Astrocyte (in vitro differentiated cells and primary cell): ENCODE results near the gene ADAM11. TPM values are rescaled to one million over a fixed set of nuclear protein-coding genes. Genes with fewer than 3 reads are reported as not detected.

Source experiments
- DNase-seq: peaks from one replicate; pipeline ENCODE4 v3.0.0-alpha.2; 2010; ENCODE audit warnings: low read depth
- FAIRE-seq: peaks from 2 replicates; lab custom pipeline; 2011; peaks lifted over from hg19 to GRCh38; lab: Jason Lieb, UNC
- H2AFZ ChIP-seq: 2 replicates; pipeline ENCODE4 v1.6.0; 2012; ENCODE audit warnings: low read depth, low read length, inconsistent platforms
- H3K27ac ChIP-seq: 2 replicates; pipeline ENCODE4 v1.5.1; 2011; ENCODE audit warnings: low read depth, low read length, inconsistent platforms
- H3K27me3 ChIP-seq: 2 replicates; pipeline ENCODE4 v1.6.0; 2011; ENCODE audit warnings: low read length, inconsistent platforms; ENCODE audit not compliant: insufficient read depth
- H3K36me3 ChIP-seq: 2 replicates; pipeline ENCODE4 v1.5.1; 2011; ENCODE audit warnings: low read length, inconsistent platforms; ENCODE audit not compliant: insufficient read depth
- H3K4me1 ChIP-seq: 2 replicates; pipeline ENCODE4 v1.5.1; 2011; ENCODE audit warnings: low read length, inconsistent platforms; ENCODE audit not compliant: insufficient read depth
- H3K4me2 ChIP-seq: 2 replicates; pipeline ENCODE4 v1.6.0; 2012; ENCODE audit warnings: low read length, inconsistent platforms
- H3K4me3 ChIP-seq: 2 replicates; pipeline ENCODE4 v1.5.1; 2011; ENCODE audit warnings: low read depth, mild to moderate bottlenecking, low read length, inconsistent platforms; ENCODE audit not compliant: insufficient read depth
- H3K79me2 ChIP-seq: 2 replicates; pipeline ENCODE4 v1.6.0; 2012; ENCODE audit warnings: mild to moderate bottlenecking, low read length, inconsistent platforms; ENCODE audit not compliant: insufficient read depth
- H3K9ac ChIP-seq: 2 replicates; pipeline ENCODE4 v1.6.0; 2012; ENCODE audit warnings: mild to moderate bottlenecking, low read length, inconsistent platforms
- H3K9me3 ChIP-seq: 2 replicates; pipeline ENCODE4 v1.5.1; 2012; ENCODE audit warnings: low read depth, mild to moderate bottlenecking, low read length, inconsistent platforms; ENCODE audit not compliant: insufficient read depth
- H4K20me1 ChIP-seq: 2 replicates; pipeline ENCODE4 v1.6.0; 2012; ENCODE audit warnings: low read length, inconsistent platforms; ENCODE audit not compliant: insufficient read depth
- H3K27ac Mint-ChIP-seq: one replicate; pipeline ENCODE4 v1.8.0; 2021; ENCODE audit warnings: mild to moderate bottlenecking, mixed read lengths; ENCODE audit not compliant: unreplicated experiment
- H3K27me3 Mint-ChIP-seq: one replicate; pipeline ENCODE4 v1.8.0; 2021; ENCODE audit warnings: low read depth, mixed read lengths; ENCODE audit not compliant: unreplicated experiment
- H3K36me3 Mint-ChIP-seq: one replicate; pipeline ENCODE4 v1.8.0; 2021; ENCODE audit warnings: low read depth, mixed read lengths; ENCODE audit not compliant: unreplicated experiment
- H3K4me1 Mint-ChIP-seq: one replicate; pipeline ENCODE4 v1.8.0; 2021; ENCODE audit warnings: low read depth, mixed read lengths; ENCODE audit not compliant: unreplicated experiment
- H3K4me3 Mint-ChIP-seq: one replicate; pipeline ENCODE4 v1.8.0; 2021; ENCODE audit warnings: mild to moderate bottlenecking, moderate library complexity, mixed read lengths; ENCODE audit not compliant: unreplicated experiment
- H3K9me3 Mint-ChIP-seq: one replicate; pipeline ENCODE4 v1.8.0; 2021; ENCODE audit warnings: mild to moderate bottlenecking, mixed read lengths; ENCODE audit not compliant: unreplicated experiment
- EZH2 ChIP-seq: IDR thresholded peaks from 2 replicates; pipeline ENCODE4 v1.6.1; 2012; ENCODE audit warnings: mild to moderate bottlenecking, low read length, inconsistent platforms; ENCODE audit not compliant: insufficient read depth
- total RNA-seq: library from RNA; stranded (reverse); gene quantifications from 2 replicates; pipeline ENCODE4 v1.2.1, GENCODE V29; 2021
- TF ChIP-seq, protein P1 (sequence below): IDR thresholded peaks from 2 replicates; pipeline ENCODE4 v1.5.1; 2011; ENCODE audit warnings: low read depth, mild to moderate bottlenecking, inconsistent platforms, low read length, moderate library complexity; ENCODE audit not compliant: insufficient read depth

The ADAM11 gene
- total RNA-seq, 1 donor from 2014 or later = 0.43 TPM

DNA sequence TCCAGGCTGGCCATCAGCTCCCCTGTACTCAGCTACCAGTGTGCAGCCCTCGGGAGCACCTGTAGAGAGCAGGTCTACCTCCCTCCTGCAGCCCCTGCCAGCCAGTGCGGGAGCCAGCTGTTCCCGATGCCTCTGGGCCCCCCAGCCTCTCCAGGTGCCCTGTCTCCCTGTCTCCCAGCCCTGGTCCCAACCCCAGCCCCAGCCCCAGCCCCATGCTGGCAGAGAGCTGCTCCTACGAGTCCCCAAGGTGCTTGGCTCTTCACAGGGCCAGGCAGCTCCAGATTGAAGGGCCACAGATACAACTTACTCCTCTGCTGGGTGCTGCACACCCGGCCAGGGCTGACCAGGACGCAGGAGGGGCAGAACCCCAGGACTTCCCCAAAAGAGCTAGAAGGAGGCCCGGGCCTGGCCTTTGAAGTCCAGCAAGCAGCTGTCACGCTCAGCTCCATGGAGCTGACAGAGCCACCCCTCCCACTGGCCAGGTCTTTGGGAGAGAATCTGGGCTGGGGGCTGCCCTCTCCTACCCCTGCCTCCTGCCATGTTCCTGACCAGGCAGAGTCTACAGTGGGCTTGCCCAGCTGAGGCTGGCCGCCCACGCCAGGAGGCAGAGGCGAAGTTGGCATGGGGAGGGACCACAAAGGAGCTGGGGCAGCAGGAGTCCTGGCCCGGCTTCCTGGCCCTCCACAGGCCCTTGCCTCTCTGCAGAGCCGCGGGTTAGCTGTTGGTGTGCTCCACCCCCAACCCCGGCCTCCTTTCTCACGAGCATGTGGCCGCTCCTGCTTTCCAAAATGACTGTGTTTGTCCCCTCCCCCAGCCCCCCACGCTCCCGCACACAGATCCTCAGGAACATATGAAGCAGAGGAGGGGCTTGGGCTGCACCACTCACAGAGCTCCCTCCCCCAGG lies 9.5 kb upstream of the ADAM11 start:
- Histone ChIP-seq H3K27me3 (no peaks in the 10 kb centered on the region), H3K4me3 (no peak overlapping the region), H3K36me3 (no peaks in the 10 kb centered on the region), H3K4me1 (no peaks in the 10 kb centered on the region), H2AFZ (no peak overlapping the region), H3K4me2 (no peak overlapping the region), H3K79me2 (no peaks in the 10 kb centered on the region), H3K9me3 (no peaks in the 10 kb centered on the region), H3K27ac (no peak overlapping the region), H4K20me1 (no peaks in the 10 kb centered on the region), H3K9ac (no peak overlapping the region)
- DNase-seq = no peak
- TF ChIP-seq, protein P1, sequence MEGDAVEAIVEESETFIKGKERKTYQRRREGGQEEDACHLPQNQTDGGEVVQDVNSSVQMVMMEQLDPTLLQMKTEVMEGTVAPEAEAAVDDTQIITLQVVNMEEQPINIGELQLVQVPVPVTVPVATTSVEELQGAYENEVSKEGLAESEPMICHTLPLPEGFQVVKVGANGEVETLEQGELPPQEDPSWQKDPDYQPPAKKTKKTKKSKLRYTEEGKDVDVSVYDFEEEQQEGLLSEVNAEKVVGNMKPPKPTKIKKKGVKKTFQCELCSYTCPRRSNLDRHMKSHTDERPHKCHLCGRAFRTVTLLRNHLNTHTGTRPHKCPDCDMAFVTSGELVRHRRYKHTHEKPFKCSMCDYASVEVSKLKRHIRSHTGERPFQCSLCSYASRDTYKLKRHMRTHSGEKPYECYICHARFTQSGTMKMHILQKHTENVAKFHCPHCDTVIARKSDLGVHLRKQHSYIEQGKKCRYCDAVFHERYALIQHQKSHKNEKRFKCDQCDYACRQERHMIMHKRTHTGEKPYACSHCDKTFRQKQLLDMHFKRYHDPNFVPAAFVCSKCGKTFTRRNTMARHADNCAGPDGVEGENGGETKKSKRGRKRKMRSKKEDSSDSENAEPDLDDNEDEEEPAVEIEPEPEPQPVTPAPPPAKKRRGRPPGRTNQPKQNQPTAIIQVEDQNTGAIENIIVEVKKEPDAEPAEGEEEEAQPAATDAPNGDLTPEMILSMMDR = no peak
- no peak for TF ChIP-seq EZH2
- H3K27me3 Mint-ChIP-seq = peaks cover 13% of the 10 kb centered on the region
- H3K9me3 Mint-ChIP-seq = no peaks in the 10 kb centered on the region
- no peak overlapping the region for H3K27ac Mint-ChIP-seq
- peaks cover 19% of the 10 kb centered on the region for H3K36me3 Mint-ChIP-seq
- H3K4me1 Mint-ChIP-seq = no peaks in the 10 kb centered on the region
- FAIRE-seq = no peak
- H3K4me3 Mint-ChIP-seq = no peak overlapping the region

DNA sequence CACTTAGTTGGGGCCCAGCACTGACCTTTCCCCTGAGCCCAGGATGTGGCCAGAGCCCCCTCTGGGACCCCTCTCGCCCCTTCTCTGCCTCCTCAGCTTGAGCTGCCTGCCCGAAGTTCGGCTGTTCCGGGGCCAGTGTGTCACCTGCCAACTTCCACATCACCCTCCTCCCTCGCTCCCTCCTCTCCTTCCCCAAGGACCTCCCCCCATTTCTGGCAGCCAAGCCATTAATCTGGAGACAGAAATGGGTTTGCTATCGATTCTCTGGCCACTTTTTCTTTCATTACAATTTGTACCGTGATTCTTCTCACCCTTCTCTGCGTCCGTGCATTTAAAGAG lies 8.8 kb upstream of the ADAM11 start:
- no peak for TF ChIP-seq EZH2
- TF ChIP-seq, protein P1 = no peak
- H3K4me3 ChIP-seq = no peak overlapping the region
- no peaks in the 10 kb centered on the region for H3K4me1 ChIP-seq
- H3K36me3 ChIP-seq = no peaks in the 10 kb centered on the region
- peaks cover 19% of the 10 kb centered on the region for H3K36me3 Mint-ChIP-seq
- no peak for DNase-seq
- no peak overlapping the region for H3K27ac Mint-ChIP-seq
- H3K4me2 ChIP-seq = no peak overlapping the region
- H3K9me3 Mint-ChIP-seq = no peaks in the 10 kb centered on the region
- H3K9me3 ChIP-seq = no peaks in the 10 kb centered on the region
- no peaks in the 10 kb centered on the region for H3K4me1 Mint-ChIP-seq
- H3K9ac ChIP-seq = no peak overlapping the region
- peaks cover 13% of the 10 kb centered on the region for H3K27me3 Mint-ChIP-seq
- H3K79me2 ChIP-seq = no peaks in the 10 kb centered on the region
- no peaks in the 10 kb centered on the region for H3K27me3 ChIP-seq
- no peak for FAIRE-seq
- no peak overlapping the region for H3K4me3 Mint-ChIP-seq
- H3K27ac ChIP-seq = no peak overlapping the region
- no peak overlapping the region for H2AFZ ChIP-seq
- H4K20me1 ChIP-seq = no peaks in the 10 kb centered on the region

DNA sequence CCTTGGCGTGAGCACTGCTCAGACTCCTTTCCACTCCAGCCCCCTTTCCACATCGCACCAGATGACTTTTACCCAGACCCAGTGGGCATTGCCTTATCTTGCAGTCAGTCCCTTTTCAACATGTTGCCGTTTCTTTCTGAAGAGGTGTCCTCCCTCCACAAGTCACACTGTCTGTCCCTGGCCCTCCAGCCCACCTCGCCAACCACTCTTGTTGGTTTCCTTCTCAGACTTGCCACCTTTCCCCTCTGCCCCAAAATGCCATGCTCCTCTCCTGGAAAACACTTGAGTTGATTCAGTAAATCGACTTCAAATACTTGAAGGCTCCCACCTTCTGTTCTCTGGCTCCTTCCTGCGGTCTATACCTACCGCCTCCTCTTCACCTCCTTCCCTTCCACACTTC lies 7.5 kb upstream of the ADAM11 start:
- H3K27ac ChIP-seq = no peak overlapping the region
- DNase-seq (no peak), FAIRE-seq (no peak)
- H3K9ac ChIP-seq = no peak overlapping the region
- no peak overlapping the region for H3K4me2 ChIP-seq
- H3K27ac Mint-ChIP-seq = no peak overlapping the region
- no peaks in the 10 kb centered on the region for H3K9me3 ChIP-seq
- H3K36me3 Mint-ChIP-seq = peaks cover 19% of the 10 kb centered on the region
- no peaks in the 10 kb centered on the region for H3K36me3 ChIP-seq
- no peaks in the 10 kb centered on the region for H3K79me2 ChIP-seq
- TF ChIP-seq, protein P1 = no peak
- TF ChIP-seq EZH2 = no peak
- no peak overlapping the region for H3K4me3 ChIP-seq
- no peaks in the 10 kb centered on the region for H3K4me1 ChIP-seq
- H3K9me3 Mint-ChIP-seq = no peaks in the 10 kb centered on the region
- no peaks in the 10 kb centered on the region for H4K20me1 ChIP-seq
- no peak overlapping the region for H2AFZ ChIP-seq
- peaks cover 13% of the 10 kb centered on the region for H3K27me3 Mint-ChIP-seq
- H3K27me3 ChIP-seq = no peaks in the 10 kb centered on the region
- no peaks in the 10 kb centered on the region for H3K4me1 Mint-ChIP-seq
- H3K4me3 Mint-ChIP-seq = no peak overlapping the region
